HUES48 (cell line): Measurements from ENCODE around the gene TPRN.
"Not testable (repeated sequence)": the region's sequence is repeated elsewhere in the genome, so short reads cannot be mapped to it uniquely, and the experiment has no call there.

Source experiments
- H3K27ac ChIP-seq: one replicate; pipeline ENCODE4 v1.7.0; 2013; ENCODE audit warnings: low read depth, low read length, inconsistent platforms
- H3K27me3 ChIP-seq: 2 replicates; pipeline ENCODE4 v1.6.1; 2013; ENCODE audit warnings: mild to moderate bottlenecking, low read length; ENCODE audit not compliant: control insufficient read depth, insufficient read depth
- H3K36me3 ChIP-seq: 2 replicates; pipeline ENCODE4 v1.6.1; 2013; ENCODE audit warnings: low read length; ENCODE audit not compliant: control insufficient read depth, insufficient read depth
- H3K4me1 ChIP-seq: 2 replicates; pipeline ENCODE4 v1.6.1; 2013; ENCODE audit warnings: mild to moderate bottlenecking, low read length; ENCODE audit not compliant: control insufficient read depth, insufficient read depth
- H3K4me3 ChIP-seq: 2 replicates; pipeline ENCODE4 v1.5.1; 2013; ENCODE audit warnings: mild to moderate bottlenecking, low read depth, low read length
- H3K9ac ChIP-seq: 2 replicates; pipeline ENCODE4 v1.6.1; 2013; ENCODE audit warnings: mild to moderate bottlenecking, low read depth, low read length, moderate library complexity
- H3K9me3 ChIP-seq: 2 replicates; pipeline ENCODE4 v1.6.1; 2013; ENCODE audit warnings: low read length; ENCODE audit not compliant: control insufficient read depth, insufficient read depth

Gene TPRN

GRCh38 chr9:137200311-137201204, at the start of gene TPRN:
TPRN (minus strand) TSS chr9:137200741; CDS start chr9:137200711, 30 bp downstream.
- peaks cover 10% of the 10 kb centered on the region; the same call in 1 of the 2 replicates for H3K4me1 ChIP-seq
- H3K9me3 ChIP-seq: no peaks in the 10 kb centered on the region
- H3K9ac ChIP-seq: peak within 1 kb of the TSS; percentile 45
- no peaks in the 10 kb centered on the region for H3K36me3 ChIP-seq
- H3K27ac ChIP-seq: peak within 1 kb of the TSS; percentile 59
- H3K27me3 ChIP-seq: no peaks in the 10 kb centered on the region
- H3K4me3 ChIP-seq: peak within 1 kb of the TSS; percentile 72

- H3K36me3 ChIP-seq: peaks cover 11% of the 10 kb centered on the region
- H3K4me1 ChIP-seq: peaks cover 19% of the 10 kb centered on the region
- no peaks in the 10 kb centered on the region for H3K9me3 ChIP-seq
- no peak overlapping the region for H3K9ac ChIP-seq
- no peaks in the 10 kb centered on the region; the same call in 1 of the 2 replicates for H3K27me3 ChIP-seq
- H3K27ac ChIP-seq: no peak overlapping the region
- no peak overlapping the region for H3K4me3 ChIP-seq
These were observed 47.3 kb upstream of the TPRN start for GRCh38 chr9:137247916-137248175.

GRCh38 chr9:137247135-137247915, 46.8 kb upstream of the TPRN start:
- no peak overlapping the region for H3K9ac ChIP-seq
- H3K36me3 ChIP-seq: peaks cover 17% of the 10 kb centered on the region
- no peaks in the 10 kb centered on the region; the same call in 1 of the 2 replicates for H3K27me3 ChIP-seq
- no peaks in the 10 kb centered on the region for H3K9me3 ChIP-seq
- H3K4me3 ChIP-seq: no peak overlapping the region
- H3K27ac ChIP-seq: no peak overlapping the region
- peaks cover 23% of the 10 kb centered on the region for H3K4me1 ChIP-seq

GRCh38 chr9:137245450-137246421, 45.2 kb upstream of the TPRN start:
- Histone ChIP-seq H3K27ac (no peak overlapping the region), H3K9ac (no peak overlapping the region), H3K4me3 (no peak overlapping the region), H3K9me3 (no peaks in the 10 kb centered on the region), H3K4me1 (peaks cover 22% of the 10 kb centered on the region), H3K36me3 (peaks cover 22% of the 10 kb centered on the region), H3K27me3 (no peaks in the 10 kb centered on the region; the same call in 1 of the 2 replicates)

- H3K27ac ChIP-seq: peak overlapping the region; percentile 67
- H3K9ac ChIP-seq: no peak overlapping the region
- H3K36me3 ChIP-seq: peaks cover 22% of the 10 kb centered on the region
- H3K27me3 ChIP-seq: no peaks in the 10 kb centered on the region; the same call in 1 of the 2 replicates
- H3K9me3 ChIP-seq: no peaks in the 10 kb centered on the region
- H3K4me3 ChIP-seq: no peak overlapping the region
- peaks cover 22% of the 10 kb centered on the region for H3K4me1 ChIP-seq
These were observed 44.2 kb upstream of the TPRN start for GRCh38 chr9:137244486-137245449.

GRCh38 chr9:137243626-137244485, 43.3 kb upstream of the TPRN start:
- Histone ChIP-seq H3K36me3 (peaks cover 22% of the 10 kb centered on the region), H3K27ac (peak overlapping the region; percentile 67), H3K4me3 (no peak overlapping the region), H3K4me1 (peaks cover 22% of the 10 kb centered on the region), H3K9me3 (no peaks in the 10 kb centered on the region), H3K9ac (no peak overlapping the region), H3K27me3 (no peaks in the 10 kb centered on the region; the same call in 1 of the 2 replicates)

- H3K4me1 ChIP-seq: peaks cover 22% of the 10 kb centered on the region
- H3K36me3 ChIP-seq: peaks cover 22% of the 10 kb centered on the region
- H3K4me3 ChIP-seq, H3K27ac ChIP-seq, H3K27me3 ChIP-seq, H3K9me3 ChIP-seq, H3K9ac ChIP-seq: not testable (repeated sequence)
These were observed 42.7 kb upstream of the TPRN start for GRCh38 chr9:137243266-137243625.

GRCh38 chr9:137242269-137243203, 42.0 kb upstream of the TPRN start:
- no peaks in the 10 kb centered on the region for H3K27me3 ChIP-seq

More at GRCh38 chr9:137242269-137243203, 42.0 kb upstream of the TPRN start:
- Histone ChIP-seq H3K36me3 (peaks cover 22% of the 10 kb centered on the region), H3K27ac (no peak overlapping the region), H3K4me3 (peak overlapping the region; percentile 79), H3K9me3 (no peaks in the 10 kb centered on the region), H3K9ac (peak overlapping the region; percentile 48; the same call in 1 of the 2 replicates), H3K4me1 (peaks cover 22% of the 10 kb centered on the region)
